ENCODE results near the gene OMA1.

DNA sequence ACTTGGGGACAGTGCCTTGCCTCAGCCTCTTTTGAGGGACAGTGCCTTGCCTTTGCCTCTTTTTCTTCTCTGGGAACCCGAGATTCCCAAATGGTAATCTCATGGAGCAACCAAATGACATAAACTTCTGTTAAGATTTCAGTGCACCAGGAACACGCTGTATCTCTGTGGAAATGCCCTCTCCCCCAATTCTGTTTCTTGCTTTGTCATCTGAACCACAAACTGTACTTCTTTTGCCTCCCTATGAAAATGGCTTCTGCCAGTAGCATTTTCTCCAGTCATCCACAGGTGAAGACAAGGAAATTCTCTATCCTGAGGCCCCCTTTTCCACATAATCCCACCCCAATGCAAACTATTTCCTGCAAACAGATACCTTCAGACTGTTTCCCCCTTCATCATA, 66.3 kb downstream of the OMA1 start:
- TF ChIP-seq, protein P1, sequence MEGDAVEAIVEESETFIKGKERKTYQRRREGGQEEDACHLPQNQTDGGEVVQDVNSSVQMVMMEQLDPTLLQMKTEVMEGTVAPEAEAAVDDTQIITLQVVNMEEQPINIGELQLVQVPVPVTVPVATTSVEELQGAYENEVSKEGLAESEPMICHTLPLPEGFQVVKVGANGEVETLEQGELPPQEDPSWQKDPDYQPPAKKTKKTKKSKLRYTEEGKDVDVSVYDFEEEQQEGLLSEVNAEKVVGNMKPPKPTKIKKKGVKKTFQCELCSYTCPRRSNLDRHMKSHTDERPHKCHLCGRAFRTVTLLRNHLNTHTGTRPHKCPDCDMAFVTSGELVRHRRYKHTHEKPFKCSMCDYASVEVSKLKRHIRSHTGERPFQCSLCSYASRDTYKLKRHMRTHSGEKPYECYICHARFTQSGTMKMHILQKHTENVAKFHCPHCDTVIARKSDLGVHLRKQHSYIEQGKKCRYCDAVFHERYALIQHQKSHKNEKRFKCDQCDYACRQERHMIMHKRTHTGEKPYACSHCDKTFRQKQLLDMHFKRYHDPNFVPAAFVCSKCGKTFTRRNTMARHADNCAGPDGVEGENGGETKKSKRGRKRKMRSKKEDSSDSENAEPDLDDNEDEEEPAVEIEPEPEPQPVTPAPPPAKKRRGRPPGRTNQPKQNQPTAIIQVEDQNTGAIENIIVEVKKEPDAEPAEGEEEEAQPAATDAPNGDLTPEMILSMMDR (conservative IDR thresholded peaks at IDR 0.05 in 1 of 2, IDR thresholded peaks at IDR 0.05 in 1 of 2; ENCODE audit: low read depth in 1 of 2, low read length in 2 of 2): no peak
- TF ChIP-seq EZH2 (IDR thresholded peaks at IDR 0.05; ENCODE audit: low read length, missing control alignments): no peak
